Endothelial cell (in vitro differentiated cells): Measurements from ENCODE around the gene SCRN1. TPM values are rescaled to one million over a fixed set of nuclear protein-coding genes. Genes with fewer than 3 reads are reported as not detected.

Experiments used
- DNase-seq: peaks from one replicate; pipeline ENCODE4 v3.0.0; 2021; ENCODE audit warnings: low spot score
- H3K27ac Mint-ChIP-seq: one replicate; pipeline ENCODE4 v1.8.0; 2021; ENCODE audit warnings: mixed read lengths, inconsistent platforms; ENCODE audit not compliant: unreplicated experiment
- H3K27me3 Mint-ChIP-seq: one replicate; pipeline ENCODE4 v1.8.0; 2021; ENCODE audit warnings: mild to moderate bottlenecking, moderate library complexity, mixed read lengths, inconsistent platforms; ENCODE audit not compliant: unreplicated experiment
- H3K36me3 Mint-ChIP-seq: one replicate; pipeline ENCODE4 v1.8.0; 2021; ENCODE audit warnings: mild to moderate bottlenecking, low read depth, mixed read lengths, inconsistent platforms; ENCODE audit not compliant: unreplicated experiment
- H3K4me1 Mint-ChIP-seq: one replicate; pipeline ENCODE4 v1.8.0; 2021; ENCODE audit warnings: mild to moderate bottlenecking, mixed read lengths, inconsistent platforms; ENCODE audit not compliant: unreplicated experiment
- H3K4me3 Mint-ChIP-seq: one replicate; pipeline ENCODE4 v1.8.0; 2021; ENCODE audit warnings: mild to moderate bottlenecking, mixed read lengths, inconsistent platforms; ENCODE audit not compliant: unreplicated experiment
- H3K9me3 Mint-ChIP-seq: one replicate; pipeline ENCODE4 v1.8.0; 2021; ENCODE audit warnings: mixed read lengths, inconsistent platforms; ENCODE audit not compliant: unreplicated experiment
- total RNA-seq: library from RNA; stranded (reverse); fragmentation: NEBNext Ultra II Directional; extraction: Animal tissue kit (Norgen Biotek cat#: 25700); gene quantifications from one replicate; pipeline ENCODE4 v1.2.1, GENCODE V29; 2021; ENCODE audit not compliant: unreplicated experiment
- TF ChIP-seq, protein P1 (sequence below): fragments of 200-600 bp; sonication (generic); IDR thresholded peaks from one replicate; pipeline ENCODE4 v1.5.0; 2021; ENCODE audit warnings: antibody characterized with exemption; ENCODE audit not compliant: unreplicated experiment

Gene SCRN1
- total RNA-seq, 1 donor from 2014 or later = 64.4 TPM

DNA sequence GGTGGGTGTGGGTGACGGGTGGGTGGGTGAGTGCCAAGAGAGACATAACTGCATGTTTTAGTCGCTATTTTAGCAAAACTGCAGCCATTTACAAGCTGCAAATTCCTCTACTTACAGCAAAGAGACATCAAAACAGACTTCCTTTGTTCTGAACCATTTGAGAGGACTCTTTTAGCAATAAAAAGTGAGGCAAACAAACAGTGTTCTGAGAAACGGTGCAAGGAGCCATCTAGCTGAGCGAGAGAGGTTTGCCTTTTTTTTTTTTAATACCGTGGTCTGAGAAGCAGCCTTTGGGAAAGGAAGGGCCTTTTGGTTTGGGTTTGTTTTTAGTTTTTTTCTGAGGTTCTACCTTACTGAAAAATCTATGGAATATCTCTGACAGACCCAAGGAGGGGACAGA lies 62.9 kb downstream of the SCRN1 start:
- no peak for DNase-seq
- H3K9me3 Mint-ChIP-seq = no peaks in the 10 kb centered on the region
- H3K36me3 Mint-ChIP-seq = peaks cover 32% of the 10 kb centered on the region
- TF ChIP-seq, protein P1, sequence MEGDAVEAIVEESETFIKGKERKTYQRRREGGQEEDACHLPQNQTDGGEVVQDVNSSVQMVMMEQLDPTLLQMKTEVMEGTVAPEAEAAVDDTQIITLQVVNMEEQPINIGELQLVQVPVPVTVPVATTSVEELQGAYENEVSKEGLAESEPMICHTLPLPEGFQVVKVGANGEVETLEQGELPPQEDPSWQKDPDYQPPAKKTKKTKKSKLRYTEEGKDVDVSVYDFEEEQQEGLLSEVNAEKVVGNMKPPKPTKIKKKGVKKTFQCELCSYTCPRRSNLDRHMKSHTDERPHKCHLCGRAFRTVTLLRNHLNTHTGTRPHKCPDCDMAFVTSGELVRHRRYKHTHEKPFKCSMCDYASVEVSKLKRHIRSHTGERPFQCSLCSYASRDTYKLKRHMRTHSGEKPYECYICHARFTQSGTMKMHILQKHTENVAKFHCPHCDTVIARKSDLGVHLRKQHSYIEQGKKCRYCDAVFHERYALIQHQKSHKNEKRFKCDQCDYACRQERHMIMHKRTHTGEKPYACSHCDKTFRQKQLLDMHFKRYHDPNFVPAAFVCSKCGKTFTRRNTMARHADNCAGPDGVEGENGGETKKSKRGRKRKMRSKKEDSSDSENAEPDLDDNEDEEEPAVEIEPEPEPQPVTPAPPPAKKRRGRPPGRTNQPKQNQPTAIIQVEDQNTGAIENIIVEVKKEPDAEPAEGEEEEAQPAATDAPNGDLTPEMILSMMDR = no peak
- peaks cover 3% of the 10 kb centered on the region for H3K27me3 Mint-ChIP-seq
- no peak overlapping the region for H3K4me3 Mint-ChIP-seq
- H3K4me1 Mint-ChIP-seq = no peaks in the 10 kb centered on the region
- H3K27ac Mint-ChIP-seq = no peak overlapping the region

DNA sequence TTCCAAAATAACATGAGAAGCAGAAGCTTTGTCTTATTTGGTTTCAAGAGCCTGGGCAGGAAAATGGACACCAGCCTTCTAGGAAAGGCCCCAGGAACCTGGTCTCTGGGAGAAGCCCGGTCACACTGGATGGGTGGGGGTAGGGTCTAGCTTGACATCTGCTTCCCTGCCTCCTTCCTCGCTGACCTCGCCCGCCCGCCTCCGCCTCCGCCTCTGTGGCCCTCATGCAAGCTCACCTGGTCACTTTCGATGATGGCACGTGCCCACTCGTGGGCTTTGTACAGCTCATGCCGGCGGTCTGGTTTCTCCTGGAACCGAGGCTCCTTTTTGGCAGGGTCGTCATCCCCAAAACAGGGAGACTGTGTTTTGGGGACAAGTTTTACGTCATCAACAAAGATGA lies 63.4 kb downstream of the SCRN1 start:
- Mint-ChIP-seq H3K9me3 (no peaks in the 10 kb centered on the region), H3K36me3 (peaks cover 32% of the 10 kb centered on the region), H3K4me3 (no peak overlapping the region), H3K27me3 (peaks cover 3% of the 10 kb centered on the region), H3K27ac (no peak overlapping the region), H3K4me1 (no peaks in the 10 kb centered on the region)
- no peak for DNase-seq
- TF ChIP-seq, protein P1 = no peak

DNA sequence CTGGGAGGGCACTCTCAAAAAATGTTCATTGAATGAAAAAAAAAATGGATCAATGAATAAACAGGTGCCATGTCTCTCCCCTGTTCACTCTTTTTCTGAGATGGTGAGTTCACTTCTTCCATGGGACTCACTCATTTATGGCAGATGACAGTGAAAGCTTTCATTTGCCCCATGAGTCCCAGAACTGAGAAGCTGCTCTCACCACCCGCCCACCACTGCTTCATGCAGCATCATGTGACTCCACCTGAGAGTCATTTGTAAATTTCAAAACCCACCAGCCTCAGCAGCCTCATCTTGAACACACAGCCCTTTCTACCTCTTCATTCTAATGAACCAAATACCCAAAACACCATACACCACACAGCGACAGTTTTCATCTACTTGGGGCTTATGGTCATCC lies 64.9 kb downstream of the SCRN1 start:
- peaks cover 32% of the 10 kb centered on the region for H3K36me3 Mint-ChIP-seq
- no peak overlapping the region for H3K27ac Mint-ChIP-seq
- TF ChIP-seq, protein P1 = no peak
- no peaks in the 10 kb centered on the region for H3K4me1 Mint-ChIP-seq
- peak overlapping the region; percentile 74 for H3K4me3 Mint-ChIP-seq
- no peak for DNase-seq
- H3K9me3 Mint-ChIP-seq = no peaks in the 10 kb centered on the region
- H3K27me3 Mint-ChIP-seq = peaks cover 3% of the 10 kb centered on the region

DNA sequence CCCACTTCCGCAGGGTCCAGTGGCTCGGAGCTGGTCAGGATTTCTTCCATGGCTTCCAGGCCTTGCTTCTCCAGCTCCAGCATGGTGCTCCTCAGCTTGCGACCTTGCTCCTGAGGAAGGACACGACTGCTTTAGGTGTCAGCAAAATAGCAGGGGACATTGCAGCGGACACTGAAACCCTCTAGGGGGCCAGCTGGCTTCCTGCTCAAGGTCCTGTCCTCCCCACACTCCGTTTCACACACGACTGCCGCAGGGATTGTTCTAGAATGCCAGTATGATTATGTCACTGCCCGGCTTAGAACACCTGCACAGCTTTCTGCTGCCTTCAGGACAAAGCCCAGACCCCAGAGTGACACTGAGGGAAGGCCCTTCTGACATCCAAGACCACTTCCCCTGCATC lies 65.6 kb downstream of the SCRN1 start:
- DNase-seq = no peak
- peaks cover 32% of the 10 kb centered on the region for H3K36me3 Mint-ChIP-seq
- H3K4me1 Mint-ChIP-seq = no peaks in the 10 kb centered on the region
- H3K4me3 Mint-ChIP-seq = no peak overlapping the region
- H3K9me3 Mint-ChIP-seq = no peaks in the 10 kb centered on the region
- H3K27me3 Mint-ChIP-seq = peaks cover 3% of the 10 kb centered on the region
- H3K27ac Mint-ChIP-seq = no peak overlapping the region
- TF ChIP-seq, protein P1 = no peak

DNA sequence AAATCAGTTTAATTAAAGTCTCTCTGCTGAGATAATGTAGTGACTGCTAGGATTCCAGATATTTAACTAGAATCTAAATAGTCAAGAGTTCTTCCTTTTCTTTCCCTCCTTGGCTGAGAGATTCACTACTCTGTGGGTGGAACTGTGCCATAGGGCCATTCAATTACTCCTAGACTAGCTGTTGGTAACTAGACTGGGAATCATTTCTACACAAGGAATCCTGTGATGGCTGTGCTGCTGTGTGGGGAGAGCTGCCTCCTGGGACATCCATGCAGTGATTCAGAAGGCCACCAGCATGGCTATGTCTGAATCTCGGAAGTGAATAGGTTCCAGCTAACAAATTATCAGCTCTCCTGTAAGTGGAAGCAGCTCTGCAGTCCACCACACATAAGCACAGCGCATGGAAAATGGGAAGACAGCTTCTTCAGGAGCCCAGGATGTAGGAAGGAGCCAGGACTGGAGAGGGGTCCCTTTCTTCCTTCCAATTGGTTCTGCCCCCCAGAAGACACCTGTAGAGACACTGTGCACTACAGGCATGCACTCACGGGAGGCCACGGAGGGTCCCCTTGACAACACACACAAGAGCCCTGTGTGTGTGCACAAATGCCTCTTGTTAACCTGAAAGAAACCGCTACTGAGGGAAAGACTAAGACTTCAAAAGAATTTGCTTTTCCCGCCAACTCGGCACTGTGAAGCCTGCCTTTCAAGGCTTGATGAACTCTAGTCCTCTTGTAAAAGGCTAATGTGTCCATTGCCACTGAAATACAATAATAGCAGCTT lies 66.5 kb downstream of the SCRN1 start:
- DNase-seq = no peak
- no peak overlapping the region for H3K27ac Mint-ChIP-seq
- TF ChIP-seq, protein P1 = no peak
- H3K36me3 Mint-ChIP-seq = peaks cover 32% of the 10 kb centered on the region
- peaks cover 3% of the 10 kb centered on the region for H3K27me3 Mint-ChIP-seq
- H3K9me3 Mint-ChIP-seq = no peaks in the 10 kb centered on the region
- no peak overlapping the region for H3K4me3 Mint-ChIP-seq
- no peaks in the 10 kb centered on the region for H3K4me1 Mint-ChIP-seq
